Endothelial cell of umbilical vein (primary cell): ENCODE results near the gene SRRM4. TPM values are rescaled to one million over a fixed set of nuclear protein-coding genes. Genes with fewer than 3 reads are reported as not detected.

Experiments
- BruUV-seq: library from RNA; stranded (reverse); fragments of 400-500 nt; replicated peaks from 2 replicates; lab custom pipeline; 2021; lab: Mats Ljungman, UMichigan
- CTCF ChIA-PET: fragments of 300-600, 350-600 bp; sonication (Branson Sonifier 250); formaldehyde crosslinking; loops from one replicate; lab custom pipeline; 2021; ENCODE audit warnings: antibody characterized with exemption, inconsistent platforms; lab: Charles Lee
- POLR2A ChIA-PET: fragments of 300-600, 350-600 bp; sonication (Branson Sonifier 250); formaldehyde crosslinking; loops from one replicate; lab custom pipeline; 2021; ENCODE audit warnings: antibody characterized with exemption, inconsistent platforms; lab: Charles Lee
- DNase-seq: peaks from one replicate; pipeline ENCODE4 v3.0.0-alpha.2; 2011; ENCODE audit warnings: low read depth, low spot score
- FAIRE-seq: peaks from 2 replicates; lab custom pipeline; 2011; peaks lifted over from hg19 to GRCh38; lab: Jason Lieb, UNC
- H2AFZ ChIP-seq: 2 replicates; pipeline ENCODE4 v1.6.0; 2012; ENCODE audit warnings: low read depth, low read length, control low read depth, inconsistent platforms
- H3K27ac ChIP-seq: 2 replicates; pipeline ENCODE4 v1.5.1; 2011; ENCODE audit warnings: low read depth, mild to moderate bottlenecking, control low read depth, low read length, moderate library complexity; ENCODE audit not compliant: insufficient read depth
- H3K27me3 ChIP-seq, 2 experiments: 2 replicates each; pipeline versions ENCODE4 v1.6.0 to v1.6.1; 2011; ENCODE audit warnings: low read length in 2 of 2, mixed read lengths in 1 of 2; ENCODE audit not compliant: control insufficient read depth in 2 of 2, insufficient read depth in 2 of 2
- H3K36me3 ChIP-seq, 2 experiments: 2 replicates in 1 of 2; 3 replicates in 1 of 2; pipeline ENCODE4 v1.5.1; 2011; ENCODE audit warnings: low read length in 2 of 2, mild to moderate bottlenecking in 1 of 2, moderate library complexity in 1 of 2; ENCODE audit not compliant: control insufficient read depth in 2 of 2, insufficient read depth in 2 of 2; ENCODE audit errors: extremely low read depth in 1 of 2
- H3K4me1 ChIP-seq: 3 replicates; pipeline ENCODE4 v1.5.1; 2011; ENCODE audit warnings: mild to moderate bottlenecking, low read length; ENCODE audit not compliant: control insufficient read depth, insufficient read depth; ENCODE audit errors: extremely low read depth
- H3K4me2 ChIP-seq: 2 replicates; pipeline ENCODE4 v1.6.1; 2011; ENCODE audit warnings: low read length, control low read depth, mixed read lengths; ENCODE audit not compliant: insufficient read depth
- H3K4me3 ChIP-seq, 3 experiments: fragments of 200-600 bp in 1 of 3; sonication (generic), shearing (Covaris generic) in 1 of 3; replicated peaks in 1 of 3; 2 replicates each; pipeline ENCODE4 v1.5.1; 2011 to 2016; ENCODE audit warnings: control low read depth in 3 of 3, low read length in 3 of 3, mild to moderate bottlenecking in 2 of 3, inconsistent platforms in 1 of 3, low read depth in 1 of 3, moderate library complexity in 1 of 3; ENCODE audit not compliant: insufficient read depth in 1 of 3
- H3K79me2 ChIP-seq: 2 replicates; pipeline ENCODE4 v1.6.0; 2012; ENCODE audit warnings: low read length, inconsistent platforms; ENCODE audit not compliant: control insufficient read depth, insufficient read depth
- H3K9ac ChIP-seq: replicated peaks from 2 replicates; pipeline ENCODE3; 2011; ENCODE audit warnings: low read length, control low read depth; ENCODE audit not compliant: insufficient read depth; ENCODE audit errors: extremely low read depth
- H3K9me1 ChIP-seq: replicated peaks from 3 replicates; pipeline ENCODE4 v1.6.0; 2011; ENCODE audit warnings: mild to moderate bottlenecking, low read length; ENCODE audit not compliant: control insufficient read depth, insufficient read depth; ENCODE audit errors: extremely low read depth
- H3K9me3 ChIP-seq: replicated peaks from 2 replicates; pipeline ENCODE4 v1.5.1; 2012; ENCODE audit warnings: low read length, inconsistent platforms; ENCODE audit not compliant: control insufficient read depth, insufficient read depth
- H4K20me1 ChIP-seq: replicated peaks from 2 replicates; pipeline ENCODE3; 2011; ENCODE audit warnings: mild to moderate bottlenecking, low read length; ENCODE audit not compliant: control insufficient read depth, insufficient read depth; ENCODE audit errors: extremely low read depth
- EZH2 ChIP-seq: IDR thresholded peaks from 2 replicates; pipeline ENCODE4 v1.6.1; 2012; ENCODE audit warnings: borderline replicate concordance, low read depth, mild to moderate bottlenecking, moderate library complexity, low read length, inconsistent platforms; ENCODE audit not compliant: severe bottlenecking
- FOS ChIP-seq: IDR thresholded peaks from 2 replicates; pipeline ENCODE4 v1.6.1; 2011; ENCODE audit warnings: mild to moderate bottlenecking, low read length, moderate library complexity, borderline replicate concordance; ENCODE audit not compliant: insufficient read depth
- GATA2 ChIP-seq: IDR thresholded peaks from 2 replicates; pipeline ENCODE4 v1.7.0; 2011; ENCODE audit warnings: low read depth, mild to moderate bottlenecking, moderate library complexity, mixed read lengths, low read length; ENCODE audit not compliant: insufficient read length, insufficient read depth
- JUN ChIP-seq: IDR thresholded peaks from 2 replicates; pipeline ENCODE4 v1.6.1; 2011; ENCODE audit warnings: borderline replicate concordance, low read depth; ENCODE audit not compliant: insufficient read length, insufficient read depth
- MYC ChIP-seq: IDR thresholded peaks from one replicate; pipeline ENCODE4 v1.6.1; 2011; ENCODE audit warnings: mild to moderate bottlenecking, low read depth, low read length
- POLR2A ChIP-seq: IDR thresholded peaks from 2 replicates; pipeline ENCODE4 v1.6.1; 2012; ENCODE audit warnings: low read depth, mild to moderate bottlenecking, control low read depth, low read length
- POLR2AphosphoS5 ChIP-seq: IDR thresholded peaks from 2 replicates; pipeline ENCODE4 v1.6.1; 2012; ENCODE audit warnings: low read depth, mild to moderate bottlenecking, control low read depth, low read length, moderate library complexity; ENCODE audit not compliant: insufficient read depth
- dilution Hi-C: fragments of 300-500 bp; cut with MboI; formaldehyde crosslinking; loops from one replicate; pipeline ENCODE4 v1.15.0; 2019; ENCODE audit warnings: low sequenced_read_pairs; ENCODE audit not compliant: extremely low pct_ligation_motif_present
- intact Hi-C: fragments of 100-400 bp; cut with micrococcal nuclease; formaldehyde crosslinking; loops from one replicate; pipeline ENCODE4 v1.10.0; 2022
- polyA plus RNA-seq, 4 experiments: library from polyadenylated mRNA; depleted of rRNA in 3 of 4; stranded (reverse) in 3 of 4; unstranded in 1 of 4; fragments of >200 nt; gene quantifications; 2 replicates each; pipeline versions ENCODE4 v1.2.1 to v1.2.3, GENCODE V29; 2011 to 2012; ENCODE audit warnings: missing spikeins in 1 of 4
- total RNA-seq: library from RNA; stranded (reverse); gene quantifications from 2 replicates; pipeline ENCODE4 v1.2.3, GENCODE V29; 2021
- TF ChIP-seq, protein P1 (sequence below), 2 donors: IDR thresholded peaks; 1 replicate in 1 of 2; 2 replicates in 1 of 2; pipeline ENCODE4 v1.5.1; 2011; ENCODE audit warnings: low read length in 2 of 2, mild to moderate bottlenecking in 2 of 2, moderate library complexity in 2 of 2, control low read depth in 1 of 2, inconsistent platforms in 1 of 2, low read depth in 1 of 2; ENCODE audit not compliant: insufficient read depth in 1 of 2; ENCODE audit errors: extremely low read depth in 1 of 2
- TF ChIP-seq, protein P2 (sequence below): IDR thresholded peaks from 2 replicates; pipeline ENCODE4 v1.6.1; 2011; ENCODE audit not compliant: insufficient read depth, insufficient read length

The SRRM4 gene
- total and polyA plus RNA-seq, 2 donors (not counting 3 experiments of a cell fraction or from before 2014, with no cell fraction given) = not detected

DNA sequence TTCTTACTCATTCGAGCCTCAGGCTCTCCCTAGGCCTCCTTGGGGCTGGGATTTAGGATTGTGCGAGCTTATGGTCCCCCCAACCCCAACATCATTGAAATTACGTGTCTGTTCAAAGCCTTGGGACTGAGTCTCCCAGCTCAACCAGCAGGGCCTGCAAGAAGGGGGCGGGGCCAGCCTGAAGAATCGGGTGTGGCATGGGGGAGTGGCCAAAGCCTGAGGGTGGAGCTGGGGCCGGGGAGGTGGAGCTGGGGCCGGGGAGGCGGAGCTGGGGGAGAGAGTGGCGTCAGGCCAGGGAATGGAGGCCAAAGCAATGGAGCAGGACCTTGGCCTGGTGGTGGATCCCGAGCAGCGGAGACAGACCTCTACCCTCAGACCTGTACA is 173.1 kb downstream of the SRRM4 start:
- CTCF ChIA-PET = no interaction called here
- Histone ChIP-seq H3K9me1 (no peaks in the 10 kb centered on the region), H4K20me1 (no peaks in the 10 kb centered on the region), H3K79me2 (no peaks in the 10 kb centered on the region), H2AFZ (peak overlapping the region; percentile 76), H3K36me3 (no peaks in the 10 kb centered on the region), H3K4me3 (no peak overlapping the region), H3K4me1 (no peaks in the 10 kb centered on the region), H3K27ac (no peak overlapping the region), H3K9ac (no peak overlapping the region), H3K9me3 (no peaks in the 10 kb centered on the region), H3K27me3 (no peaks in the 10 kb centered on the region), H3K4me2 (no peak overlapping the region)
- no peak for TF ChIP-seq JUN
- TF ChIP-seq, protein P1, sequence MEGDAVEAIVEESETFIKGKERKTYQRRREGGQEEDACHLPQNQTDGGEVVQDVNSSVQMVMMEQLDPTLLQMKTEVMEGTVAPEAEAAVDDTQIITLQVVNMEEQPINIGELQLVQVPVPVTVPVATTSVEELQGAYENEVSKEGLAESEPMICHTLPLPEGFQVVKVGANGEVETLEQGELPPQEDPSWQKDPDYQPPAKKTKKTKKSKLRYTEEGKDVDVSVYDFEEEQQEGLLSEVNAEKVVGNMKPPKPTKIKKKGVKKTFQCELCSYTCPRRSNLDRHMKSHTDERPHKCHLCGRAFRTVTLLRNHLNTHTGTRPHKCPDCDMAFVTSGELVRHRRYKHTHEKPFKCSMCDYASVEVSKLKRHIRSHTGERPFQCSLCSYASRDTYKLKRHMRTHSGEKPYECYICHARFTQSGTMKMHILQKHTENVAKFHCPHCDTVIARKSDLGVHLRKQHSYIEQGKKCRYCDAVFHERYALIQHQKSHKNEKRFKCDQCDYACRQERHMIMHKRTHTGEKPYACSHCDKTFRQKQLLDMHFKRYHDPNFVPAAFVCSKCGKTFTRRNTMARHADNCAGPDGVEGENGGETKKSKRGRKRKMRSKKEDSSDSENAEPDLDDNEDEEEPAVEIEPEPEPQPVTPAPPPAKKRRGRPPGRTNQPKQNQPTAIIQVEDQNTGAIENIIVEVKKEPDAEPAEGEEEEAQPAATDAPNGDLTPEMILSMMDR (IDR thresholded peaks at IDR 0.05; ENCODE audit: extremely low read depth in 1 of 2, insufficient read depth in 1 of 2, low read depth in 1 of 2, low read length in 2 of 2) = no peak
- DNase-seq = no peak
- POLR2A ChIA-PET = interaction anchor here (0.6 kb wide), 1 partner anchor 162 kb away, joined by 3 read pairs; no protein-coding TSS in a partner anchor
- no TSS peak for BruUV-seq
- intact Hi-C loops (no loop called here), dilution Hi-C loops (no loop called here)
- no peak for FAIRE-seq

DNA sequence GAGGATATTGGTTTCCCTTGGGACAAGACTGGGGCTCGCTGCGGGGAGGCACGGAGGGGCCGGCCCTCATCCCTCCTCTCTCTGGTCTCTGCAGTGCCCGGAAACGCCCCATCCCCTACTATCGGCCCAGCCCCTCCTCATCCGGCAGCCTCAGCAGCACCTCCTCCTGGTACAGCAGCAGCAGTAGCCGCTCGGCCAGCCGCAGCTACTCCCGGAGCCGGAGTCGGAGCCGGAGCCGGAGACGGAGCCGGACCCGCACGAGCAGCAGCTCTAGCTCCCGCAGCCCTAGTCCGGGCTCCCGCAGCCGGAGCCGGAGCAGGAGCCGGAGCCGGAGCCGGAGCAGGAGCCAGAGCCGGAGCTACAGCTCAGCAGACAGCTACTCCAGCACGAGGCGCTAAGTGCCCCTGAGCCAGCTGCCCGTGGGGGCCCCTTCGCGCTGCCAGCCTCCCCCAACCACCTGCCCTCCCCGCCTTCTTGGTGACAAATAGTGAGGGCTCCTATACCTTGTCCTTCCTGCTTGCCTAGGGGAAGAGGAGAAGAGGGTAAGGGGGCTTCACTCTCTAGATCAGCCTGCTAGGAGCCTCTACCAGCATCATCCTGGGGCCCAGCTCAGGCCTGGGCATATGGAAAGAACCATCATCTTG is 175.2 kb downstream of the SRRM4 start:
- TF ChIP-seq POLR2A = no peak
- no peak for TF ChIP-seq EZH2
- no peak for TF ChIP-seq POLR2AphosphoS5
- TF ChIP-seq, protein P1 (IDR thresholded peaks at IDR 0.05; ENCODE audit: extremely low read depth in 1 of 2, insufficient read depth in 1 of 2, low read depth in 1 of 2, low read length in 2 of 2) = no peak
- TF ChIP-seq JUN = no peak
- no peak for TF ChIP-seq GATA2
- TF ChIP-seq, protein P2, sequence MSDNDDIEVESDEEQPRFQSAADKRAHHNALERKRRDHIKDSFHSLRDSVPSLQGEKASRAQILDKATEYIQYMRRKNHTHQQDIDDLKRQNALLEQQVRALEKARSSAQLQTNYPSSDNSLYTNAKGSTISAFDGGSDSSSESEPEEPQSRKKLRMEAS = no peak
- TF ChIP-seq MYC = no peak
- no peak for TF ChIP-seq FOS
- H3K79me2 ChIP-seq = no peaks in the 10 kb centered on the region
- intact Hi-C loops (no loop called here), dilution Hi-C loops (no loop called here)
- H3K27me3 ChIP-seq = no peaks in the 10 kb centered on the region
- DNase-seq (no peak), FAIRE-seq (no peak)
- H3K9me3 ChIP-seq = no peaks in the 10 kb centered on the region
- H3K4me1 ChIP-seq = no peaks in the 10 kb centered on the region
- no peak overlapping the region for H3K9ac ChIP-seq
- H3K4me3 ChIP-seq = no peak overlapping the region
- ChIA-PET CTCF (no interaction called here), POLR2A (no interaction called here)
- H3K9me1 ChIP-seq = no peaks in the 10 kb centered on the region
- H3K36me3 ChIP-seq = no peaks in the 10 kb centered on the region
- no peak overlapping the region for H3K27ac ChIP-seq
- H3K4me2 ChIP-seq = no peak overlapping the region
- no TSS peak for BruUV-seq
- no peaks in the 10 kb centered on the region for H4K20me1 ChIP-seq
- no peak overlapping the region for H2AFZ ChIP-seq
